Astrocyte of the hippocampus (primary cell): Measurements from ENCODE around the gene PYGM.
A peak's percentile ranks its signal among the peaks of the same experiment; 100 is the strongest.

Experiments
- DNase-seq: peaks from one replicate; pipeline ENCODE4 v3.0.0; 2011; ENCODE audit warnings: low read depth, low spot score

The PYGM gene

GRCh38 chr11:64759722-64760719, at the start of gene PYGM:
Gene PYGM, minus strand, starts transcription at chr11:64759974. Its CDS starts 76 bp downstream, at chr11:64759898.
- peak; percentile 68 for DNase-seq

DNA sequence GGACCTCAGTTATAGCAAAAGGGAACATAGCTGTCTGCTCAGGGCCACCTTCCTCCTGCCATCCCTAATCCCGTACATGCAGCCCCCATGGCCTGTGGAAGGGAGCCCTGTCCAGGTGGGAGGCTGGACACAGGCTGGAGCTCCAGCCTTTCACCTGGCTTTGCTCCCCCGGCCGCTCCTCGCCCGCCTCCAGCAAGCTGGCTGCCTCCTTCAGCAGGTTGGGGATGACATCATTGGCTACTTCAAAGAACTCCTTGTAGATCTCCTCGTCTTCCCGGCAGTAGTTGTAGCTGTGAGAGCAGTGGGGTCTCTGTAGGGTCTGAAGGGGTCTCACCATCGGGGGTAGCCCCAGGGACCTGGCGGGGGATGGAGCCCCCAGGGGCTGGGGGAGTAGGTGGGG, 45.7 kb upstream of the PYGM start:
- no peak for DNase-seq

DNA sequence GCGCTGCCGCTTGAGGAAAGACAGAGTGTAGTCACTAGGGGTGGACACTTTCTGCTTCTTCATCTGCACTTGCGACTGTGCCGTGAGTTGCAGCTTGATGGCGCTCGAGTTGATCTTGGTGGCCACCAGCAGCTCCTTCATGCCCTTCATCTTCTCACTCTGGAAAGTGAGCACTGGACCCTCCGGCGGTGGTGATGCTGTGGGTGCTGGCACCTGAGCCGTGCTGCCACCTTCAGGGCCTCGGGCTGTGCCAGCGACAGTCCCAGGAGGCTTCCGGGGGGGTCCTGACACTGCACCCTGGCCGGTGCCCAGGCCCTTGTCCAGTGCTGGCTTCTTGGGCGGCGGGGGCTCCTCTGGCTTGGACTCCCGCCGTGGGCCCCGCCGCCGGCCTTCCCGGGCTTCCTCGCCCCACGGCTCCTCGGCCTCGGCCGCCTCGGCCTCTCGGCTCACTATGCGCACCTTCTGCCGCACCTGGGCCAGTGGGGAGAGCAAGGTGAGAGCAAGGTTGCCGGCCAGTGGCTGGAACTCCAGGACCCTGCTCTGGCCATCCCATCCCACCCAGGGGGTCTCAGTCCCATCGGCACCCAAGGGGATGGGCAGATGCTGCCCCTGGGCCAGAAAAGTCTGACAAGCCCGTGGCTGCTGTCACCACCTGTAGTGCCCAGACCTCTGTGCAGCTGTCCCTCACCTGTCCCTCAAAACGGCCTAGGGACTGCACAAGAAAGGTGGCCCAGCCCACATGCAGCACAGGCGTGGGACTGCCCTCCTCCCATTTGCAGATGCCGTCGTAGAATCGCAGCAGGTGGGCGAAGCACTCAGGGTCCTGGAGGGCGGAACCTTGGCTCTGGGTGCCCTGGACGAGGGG, 44.8 kb upstream of the PYGM start:
- DNase-seq, result no peak

- DNase-seq, result no peak
These were observed 44.1 kb upstream of the PYGM start for GRCh38 chr11:64803846-64804345.

DNA sequence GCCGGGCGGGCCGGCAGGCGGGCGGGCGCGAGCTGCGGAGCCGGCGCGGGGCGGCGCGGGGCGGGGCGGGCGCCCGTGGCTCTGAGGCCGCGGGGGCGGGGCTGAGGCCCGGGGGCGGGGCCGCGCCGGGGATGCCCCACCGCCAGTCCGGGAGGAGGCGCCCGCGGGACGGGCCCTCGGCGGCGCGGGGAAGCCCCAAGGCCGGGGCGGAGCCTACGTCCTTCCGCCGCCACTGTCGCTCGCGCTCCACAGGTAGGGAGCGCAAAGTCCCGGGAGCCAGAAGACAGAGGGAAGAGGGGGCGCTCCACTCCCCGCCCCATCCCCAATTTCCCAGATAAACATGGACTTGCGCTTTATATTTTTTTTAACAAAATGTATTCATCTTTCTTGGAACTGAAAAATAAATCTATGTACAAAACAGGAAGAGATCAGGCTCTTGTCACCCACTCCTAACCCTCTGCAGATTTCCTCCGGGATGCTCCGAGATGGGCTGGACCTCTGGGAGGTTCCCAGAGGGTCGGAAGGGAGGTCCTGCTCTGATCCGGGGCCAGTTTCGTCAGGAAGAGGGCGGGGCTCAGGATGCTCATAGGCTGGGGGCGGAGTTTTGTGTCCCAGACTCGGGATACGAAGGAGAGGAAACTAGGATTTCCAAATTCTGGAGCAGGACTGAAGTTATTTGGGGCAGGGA, 43.5 kb upstream of the PYGM start, which contains the start of gene MAP4K2:
MAP4K2 (minus strand) TSS at position 57 of the 688 bp plus-strand sequence. CDS start 65 bp downstream, outside the sequence.
- DNase-seq, result peak; percentile 92

GRCh38 chr11:64802370-64803157, 42.8 kb upstream of the PYGM start:
- DNase-seq, result no peak

GRCh38 chr11:64801561-64802369, 42.0 kb upstream of the PYGM start:
- no peak for DNase-seq

DNA sequence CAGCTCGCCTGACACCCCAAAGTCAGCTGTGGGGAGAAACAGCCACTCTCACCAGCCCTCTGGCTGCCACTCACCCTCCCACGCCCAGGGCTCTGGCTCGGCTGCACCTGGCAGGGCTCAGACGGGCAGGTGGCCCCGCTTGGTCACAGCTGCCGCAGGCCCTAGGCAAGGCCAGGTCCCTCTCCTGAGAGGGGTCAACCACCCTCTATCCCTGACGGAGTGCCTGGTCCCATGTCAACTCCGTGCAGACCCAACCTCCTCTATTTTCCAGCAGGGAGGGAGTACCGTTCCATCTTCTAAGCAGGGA, 41.3 kb upstream of the PYGM start:
- DNase-seq, result no peak

- no peak for DNase-seq
These were observed 40.8 kb upstream of the PYGM start for GRCh38 chr11:64800303-64801157.

GRCh38 chr11:64799623-64800302, 40.0 kb upstream of the PYGM start:
- DNase-seq, result no peak

- DNase-seq, result no peak
These were observed 39.5 kb upstream of the PYGM start for GRCh38 chr11:64799256-64799622.

DNA sequence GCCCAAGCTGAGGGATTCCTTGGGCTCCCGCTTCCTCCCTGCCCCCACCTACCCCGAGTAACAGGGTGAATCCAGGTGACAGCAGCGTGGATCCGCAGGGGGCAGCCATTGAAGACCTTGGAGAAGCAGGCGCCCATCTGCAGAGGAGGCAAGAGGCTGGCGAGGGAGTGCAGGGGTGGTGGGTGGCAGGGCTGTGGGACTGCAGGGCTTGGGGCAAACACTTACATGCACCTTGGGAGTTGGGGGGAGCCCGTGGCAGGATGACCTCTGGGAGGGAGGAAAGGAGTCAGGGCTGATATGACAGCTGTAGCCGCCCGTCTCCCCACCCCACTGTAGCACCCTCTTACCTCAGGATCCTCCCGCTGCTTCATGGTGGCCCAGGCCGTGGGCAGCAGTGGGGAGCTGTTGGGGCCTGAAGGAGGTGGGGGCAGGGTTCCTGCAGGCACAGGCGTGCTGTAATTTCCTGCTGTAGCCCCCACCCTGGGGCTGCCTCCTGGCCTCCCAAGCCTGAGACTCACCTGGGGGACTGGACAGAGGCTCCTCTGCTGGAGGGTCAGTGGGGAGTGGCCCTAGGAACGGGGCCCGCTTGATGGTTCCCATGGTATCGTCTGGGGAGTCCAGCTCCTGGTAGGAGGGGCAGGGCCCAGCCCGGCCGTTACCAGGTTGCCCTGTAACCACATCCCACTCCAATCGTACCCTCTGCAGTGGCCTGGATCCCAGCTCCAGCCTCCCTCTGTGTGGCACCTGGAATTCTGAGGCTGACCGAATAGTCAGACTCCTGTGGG, 37.2 kb upstream of the PYGM start:
- no peak for DNase-seq

DNA sequence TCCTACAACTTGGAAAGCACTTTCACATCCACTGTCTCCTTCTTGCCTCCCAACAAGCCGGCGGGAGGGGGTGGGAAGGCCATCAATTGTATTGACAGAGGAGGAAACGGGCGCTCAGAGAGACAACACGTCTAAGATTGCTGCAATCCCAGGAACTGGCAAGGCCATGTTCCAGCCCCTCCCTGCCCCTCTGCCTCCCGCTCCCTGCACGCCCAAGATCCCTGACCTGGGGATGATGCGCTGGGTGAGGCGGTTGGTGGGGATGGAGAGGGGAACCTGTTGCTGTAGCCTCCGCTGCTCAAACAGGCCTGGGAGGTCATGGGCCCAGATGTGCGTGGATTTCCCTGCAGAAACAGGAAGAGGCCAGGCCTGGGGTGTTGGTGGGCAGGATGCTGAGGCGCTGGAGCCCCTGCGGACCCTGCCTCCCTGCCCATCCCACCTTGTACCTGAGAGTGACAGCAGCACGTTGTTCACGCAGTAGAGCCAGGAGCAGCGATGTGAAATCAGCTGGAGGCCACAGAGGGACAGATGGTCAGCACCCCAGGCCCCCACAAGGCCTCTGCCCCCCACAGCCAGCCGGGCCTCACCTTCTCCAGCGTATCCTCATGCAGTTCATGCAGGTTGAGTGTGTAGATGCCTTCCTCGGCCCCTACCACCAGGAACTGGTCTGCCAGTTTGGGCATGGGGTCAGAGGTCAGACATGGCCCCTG, 36.4 kb upstream of the PYGM start:
- no peak for DNase-seq

GRCh38 chr11:64794526-64794925, 34.8 kb upstream of the PYGM start:
- DNase-seq, result no peak

- DNase-seq, result no peak
These were observed 33.7 kb upstream of the PYGM start for GRCh38 chr11:64793271-64794160.

DNA sequence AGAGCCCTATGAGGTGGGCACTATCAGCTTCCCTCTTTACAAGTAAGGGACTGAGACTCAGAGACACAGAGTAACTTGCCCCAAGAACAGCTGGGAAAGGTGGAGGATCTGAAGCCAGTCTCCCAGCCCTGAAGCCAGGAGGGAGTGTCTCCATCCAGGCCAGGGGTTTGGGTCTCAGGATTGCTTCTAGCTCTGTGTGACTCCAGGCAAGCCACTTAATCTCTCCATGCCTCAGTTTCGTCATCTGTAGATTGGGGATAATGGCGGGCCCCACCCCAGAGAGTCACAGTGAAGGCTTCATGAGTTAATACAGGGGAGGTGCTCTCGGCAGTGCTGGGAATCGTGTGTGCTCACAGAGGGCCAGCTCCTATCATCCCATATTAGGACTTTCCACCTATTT, 32.7 kb upstream of the PYGM start:
- DNase-seq, result no peak
